ENCODE results near the gene ZNF22.

DNA sequence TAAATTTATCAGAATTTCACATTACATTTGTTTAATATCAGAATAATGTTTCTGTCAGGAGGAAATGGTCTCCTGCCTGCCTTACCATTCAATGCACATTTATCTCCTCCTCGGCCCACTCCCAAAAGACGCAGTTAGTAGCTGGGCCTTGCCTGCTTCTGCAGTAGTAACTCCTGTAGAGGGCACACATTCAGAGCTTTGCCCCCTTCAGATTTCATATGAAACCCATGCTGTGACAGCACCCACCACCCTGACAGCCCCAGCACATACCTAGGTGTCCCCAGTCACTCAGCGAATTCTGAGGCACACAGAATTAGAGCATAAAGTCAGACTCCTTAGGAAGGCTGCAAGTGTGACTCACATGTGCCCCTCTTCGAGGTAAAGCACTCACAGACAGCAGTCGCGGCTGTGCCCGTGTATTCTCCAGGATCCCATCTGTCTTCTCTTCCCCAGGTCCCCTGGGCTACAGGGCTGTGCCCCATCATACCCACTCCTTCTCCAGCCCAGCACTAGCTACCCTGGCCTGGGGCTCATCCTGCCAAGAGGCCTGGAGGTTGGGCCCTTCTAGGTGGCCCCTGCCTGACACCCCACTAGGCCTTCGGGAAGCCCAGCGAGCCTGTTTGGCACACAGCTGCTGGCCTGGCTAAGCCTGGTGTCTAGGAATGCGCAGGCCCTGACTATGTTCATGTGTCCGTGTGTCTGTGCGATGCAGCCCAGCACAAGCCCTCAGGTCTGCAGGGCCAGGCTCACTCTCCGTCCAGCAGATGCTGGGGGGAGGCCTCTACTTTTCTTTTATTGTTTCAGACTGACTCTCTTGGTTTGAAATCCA, 17.4 kb upstream of the ZNF22 start:
- TF ChIP-seq, protein P1, sequence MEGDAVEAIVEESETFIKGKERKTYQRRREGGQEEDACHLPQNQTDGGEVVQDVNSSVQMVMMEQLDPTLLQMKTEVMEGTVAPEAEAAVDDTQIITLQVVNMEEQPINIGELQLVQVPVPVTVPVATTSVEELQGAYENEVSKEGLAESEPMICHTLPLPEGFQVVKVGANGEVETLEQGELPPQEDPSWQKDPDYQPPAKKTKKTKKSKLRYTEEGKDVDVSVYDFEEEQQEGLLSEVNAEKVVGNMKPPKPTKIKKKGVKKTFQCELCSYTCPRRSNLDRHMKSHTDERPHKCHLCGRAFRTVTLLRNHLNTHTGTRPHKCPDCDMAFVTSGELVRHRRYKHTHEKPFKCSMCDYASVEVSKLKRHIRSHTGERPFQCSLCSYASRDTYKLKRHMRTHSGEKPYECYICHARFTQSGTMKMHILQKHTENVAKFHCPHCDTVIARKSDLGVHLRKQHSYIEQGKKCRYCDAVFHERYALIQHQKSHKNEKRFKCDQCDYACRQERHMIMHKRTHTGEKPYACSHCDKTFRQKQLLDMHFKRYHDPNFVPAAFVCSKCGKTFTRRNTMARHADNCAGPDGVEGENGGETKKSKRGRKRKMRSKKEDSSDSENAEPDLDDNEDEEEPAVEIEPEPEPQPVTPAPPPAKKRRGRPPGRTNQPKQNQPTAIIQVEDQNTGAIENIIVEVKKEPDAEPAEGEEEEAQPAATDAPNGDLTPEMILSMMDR (conservative IDR thresholded peaks at IDR 0.05; ENCODE audit: low read depth, low read length): no peak
- TF ChIP-seq EZH2 (IDR thresholded peaks at IDR 0.05; ENCODE audit: borderline replicate concordance, low read depth, low read length, poor library complexity, severe bottlenecking): no peak

Data from A673 (cell line).